ENCODE results near the gene B3GALT6. TPM values are rescaled to one million over a fixed set of nuclear protein-coding genes. Genes with fewer than 3 reads are reported as not detected.

The B3GALT6 gene
- total RNA-seq, 1 donor from 2014 or later: 8.3 TPM

- intact Hi-C loops (cut with DNase I): no loop called here
- ATAC-seq: no peak
- DNase-seq (ENCODE audit: missing footprints): no peak
Measured at GRCh38 chr1:1226566-1227362, 5.3 kb upstream of the B3GALT6 start.

- no peak for ATAC-seq
- intact Hi-C loops (cut with DNase I): no loop called here
- DNase-seq (ENCODE audit: missing footprints): no peak
Measured at GRCh38 chr1:1227386-1227785, 4.7 kb upstream of the B3GALT6 start.

- DNase-seq (ENCODE audit: missing footprints) (no peak), ATAC-seq (no peak)
- intact Hi-C loops (cut with DNase I): no loop called here
Measured at GRCh38 chr1:1228187-1228586, 3.9 kb upstream of the B3GALT6 start.

- DNase-seq (ENCODE audit: missing footprints): no peak
- no peak for ATAC-seq
- intact Hi-C loops (cut with DNase I): no loop called here
Measured at GRCh38 chr1:1228596-1229321, 3.3 kb upstream of the B3GALT6 start.

GRCh38 chr1:1229770-1230169 is 2.3 kb upstream of the B3GALT6 start:
- ATAC-seq (no peak), DNase-seq (ENCODE audit: missing footprints) (no peak)
- intact Hi-C loops (cut with DNase I): loop anchor here (5.0 kb wide), 1 partner anchor 107 kb away; no protein-coding TSS in a partner anchor

- DNase-seq (ENCODE audit: missing footprints): no peak
- intact Hi-C loops (cut with DNase I): loop anchor here (5.0 kb wide), 1 partner anchor 109 kb away; no protein-coding TSS in a partner anchor
- no peak for ATAC-seq
Measured at GRCh38 chr1:1230656-1231399, 1.2 kb upstream of the B3GALT6 start.

- peak; percentile 98 for ATAC-seq
- peak; percentile 99 for DNase-seq (ENCODE audit: missing footprints)
- intact Hi-C loops (cut with DNase I): loop anchor here (2.0 to 5.0 kb wide), 2 partner anchors 41 to 109 kb away; partner anchors contain the start of gene UBE2J2
Measured at GRCh38 chr1:1231400-1232207, 433 bp upstream of the B3GALT6 start, which contains the start of gene SDF4. Gene SDF4 (minus strand): TSS chr1:1232001. CDS start chr1:1228772, 3,229 bp downstream.

- ATAC-seq (no peak), DNase-seq (ENCODE audit: missing footprints) (no peak)
- intact Hi-C loops (cut with DNase I): loop anchor here (2.0 to 5.0 kb wide), 2 partner anchors 40 to 111 kb away; partner anchors contain the start of gene UBE2J2
Measured at GRCh38 chr1:1232796-1233566, 944 bp downstream of the B3GALT6 start.

GRCh38 chr1:1233567-1233892 is 1.5 kb downstream of the B3GALT6 start:
- no peak for ATAC-seq
- DNase-seq (ENCODE audit: missing footprints): no peak
- intact Hi-C loops (cut with DNase I): loop anchor here (2.0 to 5.0 kb wide), 2 partner anchors 39 to 111 kb away; partner anchors contain the start of gene UBE2J2

GRCh38 chr1:1234180-1234808 is 2.3 kb downstream of the B3GALT6 start:
- DNase-seq (ENCODE audit: missing footprints): no peak
- intact Hi-C loops (cut with DNase I): loop anchor here (5.0 kb wide), 1 partner anchor 112 kb away; no protein-coding TSS in a partner anchor
- ATAC-seq: no peak

- intact Hi-C loops (cut with DNase I): no loop called here
- no peak for DNase-seq (ENCODE audit: missing footprints)
- ATAC-seq: no peak
Measured at GRCh38 chr1:1235016-1235744, 3.1 kb downstream of the B3GALT6 start.

GRCh38 chr1:1236176-1236763 is 4.2 kb downstream of the B3GALT6 start:
- DNase-seq (ENCODE audit: missing footprints): no peak
- no peak for ATAC-seq
- intact Hi-C loops (cut with DNase I): no loop called here

- DNase-seq (ENCODE audit: missing footprints): no peak
- intact Hi-C loops (cut with DNase I): no loop called here
- ATAC-seq: no peak
Measured at GRCh38 chr1:1236945-1237873, 5.2 kb downstream of the B3GALT6 start.

GRCh38 chr1:1237874-1238701 is 6.1 kb downstream of the B3GALT6 start:
- no peak for DNase-seq (ENCODE audit: missing footprints)
- no peak for ATAC-seq
- intact Hi-C loops (cut with DNase I): no loop called here
